Gastrocnemius medialis (tissue), 4 donors: Measurements from ENCODE around the gene HES4. TPM values are rescaled to one million over a fixed set of nuclear protein-coding genes. Genes with fewer than 3 reads are reported as not detected.
"Not testable (repeated sequence)": the region's sequence is repeated elsewhere in the genome, so short reads cannot be mapped to it uniquely, and the experiment has no call there.

ENCODE experiments used
- ATAC-seq, 2 donors: fragments of 150-250 bp; one replicate each; pipeline ENCODE4 v1.9.1; 2016
- DNase-seq, 2 donors: peaks; one replicate each; pipeline ENCODE4 v3.0.0-alpha.2; 2019
- H3K27ac ChIP-seq, 4 donors: fragments of 200-600 bp; sonication (generic); 1 replicate in 1 of 4; 2 replicates in 3 of 4; pipeline ENCODE4 v1.5.1; 2016 to 2018; ENCODE audit warnings: mild to moderate bottlenecking in 2 of 4, moderate library complexity in 1 of 4
- H3K27me3 ChIP-seq, 3 donors: fragments of 200-600 bp; sonication (generic) in 2 of 3; 1 replicate in 1 of 3; 2 replicates in 2 of 3; pipeline versions ENCODE4 v1.5.1 to v1.6.0; 2016 to 2019; ENCODE audit warnings: mild to moderate bottlenecking in 1 of 3, moderate library complexity in 1 of 3
- H3K36me3 ChIP-seq, 2 donors: fragments of 200-600 bp; sonication (generic) in 1 of 2; one replicate each; pipeline ENCODE4 v1.5.1; 2017 to 2018
- H3K4me1 ChIP-seq, 2 donors: fragments of 200-600 bp; sonication (generic) in 1 of 2; one replicate each; pipeline ENCODE4 v1.5.1; 2016 to 2017; ENCODE audit warnings: mild to moderate bottlenecking in 2 of 2
- H3K4me3 ChIP-seq, 4 donors: fragments of 200-600 bp; sonication (generic) in 3 of 4; 1 replicate in 1 of 4; 2 replicates in 3 of 4; pipeline ENCODE4 v1.5.1; 2016 to 2019; ENCODE audit warnings: mild to moderate bottlenecking in 2 of 4
- H3K9me3 ChIP-seq, 3 donors: fragments of 200-600 bp; sonication (generic) in 2 of 3; 1 replicate in 1 of 3; 2 replicates in 2 of 3; pipeline ENCODE4 v1.5.1; 2016 to 2019
- CTCF ChIP-seq, 5 experiments: fragments of 450-650 bp in 3 of 5; fragments of 200-600 bp in 2 of 5; sonication (generic) in 2 of 5; IDR thresholded peaks in 4 of 5; conservative IDR thresholded peaks in 1 of 5; 1 replicate in 4 of 5; 2 replicates in 1 of 5; pipeline ENCODE4 v1.5.1; 2016 to 2019; ENCODE audit warnings: antibody characterized with exemption in 5 of 5, mild to moderate bottlenecking in 3 of 5, moderate library complexity in 3 of 5
- POLR2A ChIP-seq, 2 donors: fragments of 450-650 bp; IDR thresholded peaks; one replicate each; pipeline ENCODE4 v1.6.1; 2017; ENCODE audit warnings: antibody characterized with exemption in 2 of 2, mild to moderate bottlenecking in 2 of 2, moderate library complexity in 2 of 2
- in situ Hi-C, 4 donors: fragments of 200-750 bp; cut with MboI; loops; one replicate each; pipeline versions ENCODE4 v1.15.0 to v1.8.0; 2017; ENCODE audit warnings: low sequenced_read_pairs in 4 of 4
- intact Hi-C: fragments of 100-400 bp; cut with DNase I; formaldehyde crosslinking; loops from one replicate; pipeline ENCODE4 v1.15.1; 2023; ENCODE audit warnings: low total_unique reads
- total RNA-seq, 4 donors: library from RNA; depleted of rRNA; stranded (reverse); fragments of >200 nt; gene quantifications; one replicate each; pipeline versions ENCODE4 v1.1.0 to v1.2.3, GENCODE V29; 2016

Gene HES4
- total RNA-seq, 4 donors from 2014 or later: 6.4 to 17.4 (median 9.5) TPM

- in situ Hi-C loops (no loop called here), intact Hi-C loops (no loop called here)
- no peak for TF ChIP-seq POLR2A (IDR thresholded peaks at IDR 0.05)
- TF ChIP-seq CTCF (IDR thresholded peaks at IDR 0.05 in 4 of 5, conservative IDR thresholded peaks at IDR 0.05 in 1 of 5): no peak
- no peak overlapping the region for H3K27ac ChIP-seq
- ATAC-seq (no peak), DNase-seq (no peak)
- H3K4me3 ChIP-seq: no peak overlapping the region
- peaks cover 0 to 10% of the 10 kb centered on the region in 2 donors for H3K4me1 ChIP-seq
- no peaks in the 10 kb centered on the region for H3K36me3 ChIP-seq
- H3K9me3 ChIP-seq: no peaks in the 10 kb centered on the region
- H3K27me3 ChIP-seq: no peaks in the 10 kb centered on the region
Measured at GRCh38 chr1:1011396-1011949, 11.6 kb upstream of the HES4 start.

- intact Hi-C loops, in situ Hi-C loops, ATAC-seq, H3K9me3 ChIP-seq, H3K36me3 ChIP-seq, H3K4me3 ChIP-seq, H3K27ac ChIP-seq, DNase-seq, H3K27me3 ChIP-seq: not testable (repeated sequence)
- peaks cover 6 to 18% of the 10 kb centered on the region in 2 donors for H3K4me1 ChIP-seq
Measured at GRCh38 chr1:1010131-1010530, 10.2 kb upstream of the HES4 start.

- H3K9me3 ChIP-seq: no peaks in the 10 kb centered on the region
- DNase-seq (no peak), ATAC-seq (no peak)
- TF ChIP-seq POLR2A (IDR thresholded peaks at IDR 0.05) (no peak), CTCF (IDR thresholded peaks at IDR 0.05 in 4 of 5, conservative IDR thresholded peaks at IDR 0.05 in 1 of 5) (no peak)
- H3K4me1 ChIP-seq: peaks cover 12 to 16% of the 10 kb centered on the region in 2 donors
- H3K36me3 ChIP-seq: no peaks in the 10 kb centered on the region
- no peak overlapping the region for H3K27ac ChIP-seq
- no peak overlapping the region for H3K4me3 ChIP-seq
- peaks cover 0 to 4% (median 2%) of the 10 kb centered on the region in 3 donors for H3K27me3 ChIP-seq
- intact Hi-C loops: no loop called here
- in situ Hi-C loops: no loop called here
Measured at GRCh38 chr1:1006305-1007159, 6.6 kb upstream of the HES4 start.

- intact Hi-C loops (no loop called here), in situ Hi-C loops (no loop called here)
- no peak overlapping the region for H3K4me3 ChIP-seq
- H3K36me3 ChIP-seq: no peaks in the 10 kb centered on the region
- peaks cover 12 to 16% of the 10 kb centered on the region in 2 donors for H3K4me1 ChIP-seq
- TF ChIP-seq POLR2A (IDR thresholded peaks at IDR 0.05) (no peak), CTCF (IDR thresholded peaks at IDR 0.05 in 4 of 5, conservative IDR thresholded peaks at IDR 0.05 in 1 of 5) (no peak)
- DNase-seq (no peak), ATAC-seq (no peak)
- H3K27me3 ChIP-seq: peaks cover 0 to 7% (median 4%) of the 10 kb centered on the region in 3 donors
- no peaks in the 10 kb centered on the region for H3K9me3 ChIP-seq
- H3K27ac ChIP-seq: peak overlapping the region in 2 of 4 donors; percentile 45 to 69
Measured at GRCh38 chr1:1005774-1006304, 5.9 kb upstream of the HES4 start.
